Natural killer cell (primary cell): ENCODE data around the gene CORO6. TPM values are rescaled to one million over a fixed set of nuclear protein-coding genes. Genes with fewer than 3 reads are reported as not detected.

Source experiments
- ATAC-seq, 3 donors: fragments of 150-1000 bp in 2 of 3; fragments of 200-7000 bp in 1 of 3; cut with Tn5 transposase; 1 replicate in 1 of 3; 2 replicates in 2 of 3; pipeline ENCODE4 v1.10.0; 2021; ENCODE audit warnings: mild to moderate bottlenecking in 2 of 3, moderate library complexity in 2 of 3
- DNase-seq, 2 donors: peaks; one replicate each; pipeline versions ENCODE4 v3.0.0 to v3.0.0-alpha.2; 2013 to 2021; ENCODE audit warnings: mixed read lengths in 1 of 2
- H3K27ac ChIP-seq: one replicate; pipeline ENCODE4 v1.5.1; 2013; ENCODE audit warnings: mild to moderate bottlenecking, low read length
- H3K27me3 ChIP-seq: one replicate; pipeline ENCODE4 v1.6.1; 2013; ENCODE audit warnings: low read length; ENCODE audit not compliant: control insufficient read depth, insufficient read depth
- H3K36me3 ChIP-seq: one replicate; pipeline ENCODE4 v1.6.1; 2013; ENCODE audit warnings: low read length; ENCODE audit not compliant: control insufficient read depth, insufficient read depth
- H3K4me1 ChIP-seq: one replicate; pipeline ENCODE4 v1.6.1; 2013; ENCODE audit warnings: low read length; ENCODE audit not compliant: control insufficient read depth, insufficient read depth
- H3K4me3 ChIP-seq: one replicate; pipeline ENCODE4 v1.5.1; 2013; ENCODE audit warnings: low read length
- H3K9me3 ChIP-seq: one replicate; pipeline ENCODE4 v1.6.1; 2013; ENCODE audit warnings: low read length; ENCODE audit not compliant: control insufficient read depth, insufficient read depth
- H3K27ac Mint-ChIP-seq, 2 donors: one replicate each; pipeline ENCODE4 v1.8.0; 2022; ENCODE audit warnings: mild to moderate bottlenecking in 2 of 2, mixed read lengths in 2 of 2, moderate library complexity in 1 of 2
- H3K27me3 Mint-ChIP-seq, 2 donors: one replicate each; pipeline ENCODE4 v1.8.0; 2022; ENCODE audit warnings: low read depth in 2 of 2, mixed read lengths in 2 of 2
- H3K36me3 Mint-ChIP-seq: one replicate; pipeline ENCODE4 v1.8.0; 2022; ENCODE audit warnings: mixed read lengths
- H3K4me1 Mint-ChIP-seq, 2 donors: one replicate each; pipeline ENCODE4 v1.8.0; 2022; ENCODE audit warnings: mixed read lengths in 2 of 2
- H3K4me3 Mint-ChIP-seq: one replicate; pipeline ENCODE4 v1.8.0; 2022; ENCODE audit warnings: mild to moderate bottlenecking, moderate library complexity, mixed read lengths
- H3K9me3 Mint-ChIP-seq, 2 donors: one replicate each; pipeline ENCODE4 v1.8.0; 2022; ENCODE audit warnings: mixed read lengths in 2 of 2
- WGBS: methylation state at CpG from one replicate; pipeline ENCODE4 v1.1.7; 2013; ENCODE audit warnings: missing lambda C conversion rate; ENCODE audit not compliant: insufficient coverage; 5-methylcytosine and 5-hydroxymethylcytosine counted together
- intact Hi-C: fragments of 100-400 bp; cut with micrococcal nuclease; formaldehyde crosslinking; loops from one replicate; pipeline ENCODE4 v1.14.2; 2022
- total RNA-seq, 4 donors: library from RNA; stranded (reverse); fragments of 120-200 nt in 1 of 4; gene quantifications; one replicate each; pipeline versions ENCODE4 v1.2.3 to v1.2.4, GENCODE V29; 2013 to 2022
- TF ChIP-seq, protein P1 (sequence below): fragments of 200-600 bp; IDR thresholded peaks from one replicate; pipeline ENCODE4 v1.8.0; 2022; ENCODE audit warnings: antibody characterized with exemption

Gene CORO6
- total RNA-seq, 3 donors from 2014 or later (not counting 1 experiment from before 2014, with no cell fraction given), result 2.4 to 18.7 (median 3.9) TPM

DNA sequence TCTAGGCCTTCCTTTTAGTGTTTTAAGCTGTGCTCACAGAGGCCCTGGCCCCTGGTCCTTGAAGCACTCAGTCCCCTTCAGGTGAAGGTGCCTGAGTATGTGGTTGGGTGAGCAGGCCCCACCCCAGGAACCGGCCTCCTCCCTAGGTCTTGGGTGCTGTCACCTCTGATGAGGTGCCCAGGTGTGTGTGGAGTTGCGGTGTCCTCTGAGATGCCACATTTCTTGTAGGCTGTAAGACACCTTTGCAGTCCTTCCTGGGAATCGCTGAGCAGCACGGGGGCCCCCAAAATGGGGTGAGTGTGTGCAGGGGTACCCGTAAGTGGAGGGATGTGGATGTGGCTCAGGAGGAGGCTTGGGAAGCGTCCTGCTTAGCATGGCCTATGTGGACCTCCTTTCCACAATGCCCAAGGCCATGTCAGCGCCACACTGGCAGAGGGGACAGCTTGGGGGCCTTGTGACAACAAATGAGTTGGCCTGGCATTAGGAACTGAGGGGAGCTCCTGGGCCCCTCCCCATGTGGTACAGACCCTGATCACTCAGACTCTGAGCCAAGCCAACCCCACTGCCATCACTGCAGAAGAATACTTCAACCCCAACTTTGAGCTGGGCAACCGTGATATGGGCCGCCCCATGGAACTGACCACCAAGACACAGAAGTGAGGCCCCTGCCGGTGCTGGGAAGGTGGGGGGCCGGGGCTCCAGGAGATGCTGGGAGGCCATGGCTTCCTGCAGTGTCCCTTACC lies 11.2 kb downstream of the CORO6 start:
- H3K9me3 Mint-ChIP-seq, result no peaks in the 10 kb centered on the region
- H3K36me3 ChIP-seq, result no peaks in the 10 kb centered on the region
- no peaks in the 10 kb centered on the region for H3K27me3 ChIP-seq
- no peaks in the 10 kb centered on the region for H3K36me3 Mint-ChIP-seq
- peak in 1 of 2 donors; percentile 11 for DNase-seq
- peaks cover 13 to 43% of the 10 kb centered on the region in 2 donors for H3K4me1 Mint-ChIP-seq
- intact Hi-C loops, result loop anchor here (10.0 kb wide), 1 partner anchor 47 kb away; the partner anchor contains the start of genes ABHD15 and TP53I13
- no peak for ATAC-seq
- H3K4me1 ChIP-seq, result peaks cover 51% of the 10 kb centered on the region
- no peaks in the 10 kb centered on the region for H3K9me3 ChIP-seq
- H3K4me3 Mint-ChIP-seq, result no peak overlapping the region
- no peak overlapping the region for H3K27ac ChIP-seq
- 97% methylated on average over 11 of the region's 11 CpGs for WGBS
- H3K4me3 ChIP-seq, result no peak overlapping the region
- H3K27me3 Mint-ChIP-seq, result no peaks in the 10 kb centered on the region
- TF ChIP-seq, protein P1, sequence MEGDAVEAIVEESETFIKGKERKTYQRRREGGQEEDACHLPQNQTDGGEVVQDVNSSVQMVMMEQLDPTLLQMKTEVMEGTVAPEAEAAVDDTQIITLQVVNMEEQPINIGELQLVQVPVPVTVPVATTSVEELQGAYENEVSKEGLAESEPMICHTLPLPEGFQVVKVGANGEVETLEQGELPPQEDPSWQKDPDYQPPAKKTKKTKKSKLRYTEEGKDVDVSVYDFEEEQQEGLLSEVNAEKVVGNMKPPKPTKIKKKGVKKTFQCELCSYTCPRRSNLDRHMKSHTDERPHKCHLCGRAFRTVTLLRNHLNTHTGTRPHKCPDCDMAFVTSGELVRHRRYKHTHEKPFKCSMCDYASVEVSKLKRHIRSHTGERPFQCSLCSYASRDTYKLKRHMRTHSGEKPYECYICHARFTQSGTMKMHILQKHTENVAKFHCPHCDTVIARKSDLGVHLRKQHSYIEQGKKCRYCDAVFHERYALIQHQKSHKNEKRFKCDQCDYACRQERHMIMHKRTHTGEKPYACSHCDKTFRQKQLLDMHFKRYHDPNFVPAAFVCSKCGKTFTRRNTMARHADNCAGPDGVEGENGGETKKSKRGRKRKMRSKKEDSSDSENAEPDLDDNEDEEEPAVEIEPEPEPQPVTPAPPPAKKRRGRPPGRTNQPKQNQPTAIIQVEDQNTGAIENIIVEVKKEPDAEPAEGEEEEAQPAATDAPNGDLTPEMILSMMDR, result no peak
- H3K27ac Mint-ChIP-seq, result no peak overlapping the region

DNA sequence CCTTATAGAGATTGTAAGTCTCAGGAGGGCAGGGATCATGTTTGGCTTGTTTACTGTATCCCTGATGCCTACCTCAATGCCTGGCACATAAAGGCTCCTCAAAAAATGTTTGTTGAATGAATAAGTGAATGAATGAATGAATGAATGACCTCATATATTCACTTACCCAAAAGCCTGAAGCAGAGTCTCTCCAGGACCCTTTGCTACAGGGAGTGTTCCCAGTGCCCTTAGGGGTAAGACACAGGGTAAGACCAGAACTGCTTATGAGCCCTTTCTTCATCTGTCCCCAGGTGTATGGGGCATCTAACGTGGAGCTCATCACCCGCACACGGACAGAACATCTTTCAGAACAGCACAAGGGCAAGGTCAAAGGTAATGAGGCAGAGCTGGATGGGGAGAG lies 12.3 kb downstream of the CORO6 start:
- Mint-ChIP-seq H3K27me3 (no peaks in the 10 kb centered on the region), H3K27ac (no peak overlapping the region), H3K9me3 (no peaks in the 10 kb centered on the region), H3K4me1 (peaks cover 13 to 31% of the 10 kb centered on the region in 2 donors), H3K36me3 (no peaks in the 10 kb centered on the region), H3K4me3 (no peak overlapping the region)
- ATAC-seq, result no peak
- no peak for DNase-seq
- 100% methylated on average over 3 of the region's 3 CpGs for WGBS
- no peak overlapping the region for H3K4me3 ChIP-seq
- no peak overlapping the region for H3K27ac ChIP-seq
- intact Hi-C loops, result loop anchor here (10.0 kb wide), 1 partner anchor 46 kb away; the partner anchor contains the start of genes ABHD15 and TP53I13
- H3K9me3 ChIP-seq, result no peaks in the 10 kb centered on the region
- H3K27me3 ChIP-seq, result no peaks in the 10 kb centered on the region
- TF ChIP-seq, protein P1, result no peak
- peaks cover 41% of the 10 kb centered on the region for H3K4me1 ChIP-seq
- no peaks in the 10 kb centered on the region for H3K36me3 ChIP-seq

DNA sequence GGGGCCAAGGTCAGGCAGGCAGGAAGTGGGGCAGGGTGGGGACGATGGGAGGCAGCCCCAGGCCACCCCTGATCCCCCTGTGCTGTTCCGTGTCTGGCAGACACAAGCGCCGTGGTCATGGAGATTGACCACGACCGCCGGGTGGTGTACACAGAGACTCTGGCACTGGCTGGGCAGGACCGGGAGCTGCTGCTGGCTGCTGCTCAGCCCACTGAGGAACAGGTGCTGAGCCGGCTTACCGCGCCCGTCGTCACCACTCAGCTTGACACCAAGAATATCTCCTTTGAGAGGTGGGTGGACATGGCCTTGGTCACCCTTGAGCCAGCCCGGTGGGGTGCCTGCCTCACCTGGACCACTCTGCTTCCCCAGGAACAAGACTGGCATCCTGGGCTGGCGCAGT lies 13.7 kb downstream of the CORO6 start:
- no peak for DNase-seq
- Mint-ChIP-seq H3K4me3 (no peak overlapping the region), H3K27ac (peak overlapping the region in 1 of 2 donors; percentile 7), H3K4me1 (peaks cover 5 to 17% of the 10 kb centered on the region in 2 donors), H3K9me3 (no peaks in the 10 kb centered on the region), H3K27me3 (no peaks in the 10 kb centered on the region), H3K36me3 (no peaks in the 10 kb centered on the region)
- Histone ChIP-seq H3K27me3 (no peaks in the 10 kb centered on the region), H3K27ac (no peak overlapping the region), H3K9me3 (no peaks in the 10 kb centered on the region), H3K36me3 (no peaks in the 10 kb centered on the region), H3K4me3 (no peak overlapping the region), H3K4me1 (peaks cover 27% of the 10 kb centered on the region)
- 56% methylated on average over 15 of the region's 15 CpGs for WGBS
- TF ChIP-seq, protein P1, result no peak
- peak in 1 of 3 donors; percentile 20 for ATAC-seq
- intact Hi-C loops, result no loop called here
